H1 (cell line): Measurements from ENCODE around the gene CST9L. TPM values are rescaled to one million over a fixed set of nuclear protein-coding genes. Genes with fewer than 3 reads are reported as not detected.

Experiments
- CTCF ChIA-PET: fragments of 300-600 bp; sonication (Branson Sonifier 250); formaldehyde crosslinking; loops from one replicate; lab custom pipeline; 2021; ENCODE audit not compliant: partially characterized antibody; lab: Charles Lee
- POLR2A ChIA-PET: fragments of 300-600 bp; sonication (Branson Sonifier 250); formaldehyde crosslinking; loops from one replicate; lab custom pipeline; 2021; ENCODE audit warnings: inconsistent platforms; ENCODE audit not compliant: partially characterized antibody; lab: Charles Lee
- DNase-seq, 2 experiments: peaks; one replicate each; pipeline versions ENCODE4 v3.0.0 to v3.0.0-alpha.2; 2010 to 2022; ENCODE audit warnings: low spot score in 2 of 2, low read depth in 1 of 2, mixed read lengths in 1 of 2
- FAIRE-seq: peaks from 2 replicates; lab custom pipeline; 2011; peaks lifted over from hg19 to GRCh38; lab: Jason Lieb, UNC
- H2AFZ ChIP-seq: 2 replicates; pipeline ENCODE4 v1.8.1; 2012; ENCODE audit warnings: low read length, inconsistent platforms
- H2AK5ac ChIP-seq: 2 replicates; pipeline ENCODE4 v1.6.1; 2013; ENCODE audit warnings: low read depth, low read length
- H2BK120ac ChIP-seq: replicated peaks from 2 replicates; pipeline ENCODE3; 2013; ENCODE audit warnings: low read depth, low read length, inconsistent platforms
- H2BK12ac ChIP-seq: 2 replicates; pipeline ENCODE4 v1.6.1; 2013; ENCODE audit warnings: low read depth, low read length
- H2BK15ac ChIP-seq: 2 replicates; pipeline ENCODE4 v1.6.1; 2013; ENCODE audit warnings: low read length
- H2BK20ac ChIP-seq: 2 replicates; pipeline ENCODE4 v1.6.1; 2013; ENCODE audit warnings: low read length
- H2BK5ac ChIP-seq: 2 replicates; pipeline ENCODE4 v1.6.1; 2013; ENCODE audit warnings: low read depth, low read length
- H3K14ac ChIP-seq: 2 replicates; pipeline ENCODE4 v1.6.1; 2013; ENCODE audit warnings: inconsistent platforms; ENCODE audit not compliant: insufficient read length
- H3K18ac ChIP-seq: 2 replicates; pipeline ENCODE4 v1.6.1; 2013; ENCODE audit warnings: low read length; ENCODE audit errors: extremely low read depth
- H3K23ac ChIP-seq: 2 replicates; pipeline ENCODE4 v1.6.1; 2013; ENCODE audit warnings: inconsistent platforms; ENCODE audit not compliant: insufficient read length
- H3K23me2 ChIP-seq: 2 replicates; pipeline ENCODE4 v1.6.1; 2013; ENCODE audit warnings: low read depth, low read length
- H3K27ac ChIP-seq: 2 replicates; pipeline ENCODE4 v1.6.1; 2011; ENCODE audit warnings: low read depth, low read length, inconsistent platforms
- H3K27me3 ChIP-seq, 4 experiments: replicated peaks in 1 of 4; 1 replicate in 1 of 4; 2 replicates in 3 of 4; pipeline versions ENCODE4 v1.6.1 to v1.8.1; 2011 to 2013; ENCODE audit warnings: low read length in 3 of 4, mild to moderate bottlenecking in 3 of 4, inconsistent platforms in 2 of 4, mixed read lengths in 2 of 4, moderate library complexity in 1 of 4; ENCODE audit not compliant: control insufficient read depth in 3 of 4, insufficient read depth in 3 of 4; ENCODE audit errors: extremely low read depth in 1 of 4
- H3K36me3 ChIP-seq, 4 experiments: 2 replicates each; pipeline versions ENCODE4 v1.6.1 to v1.8.1; 2011 to 2013; ENCODE audit warnings: mild to moderate bottlenecking in 4 of 4, low read length in 3 of 4, moderate library complexity in 2 of 4, control low read depth in 1 of 4, inconsistent platforms in 1 of 4; ENCODE audit not compliant: insufficient read depth in 4 of 4, control insufficient read depth in 2 of 4
- H3K4ac ChIP-seq: replicated peaks from 2 replicates; pipeline ENCODE3; 2013; ENCODE audit warnings: low read length, low read depth, mixed read lengths, inconsistent platforms; ENCODE audit not compliant: insufficient read length
- H3K4me1 ChIP-seq, 4 experiments: replicated peaks in 1 of 4; 1 replicate in 1 of 4; 2 replicates in 3 of 4; pipeline versions ENCODE4 v1.6.1 to v1.8.1; 2011 to 2013; ENCODE audit warnings: low read length in 3 of 4, inconsistent platforms in 2 of 4, mixed read lengths in 1 of 4; ENCODE audit not compliant: insufficient read depth in 4 of 4, control insufficient read depth in 3 of 4
- H3K4me2 ChIP-seq, 2 experiments: 2 replicates each; pipeline versions ENCODE4 v1.6.1 to v1.8.1; 2011 to 2013; ENCODE audit warnings: low read depth in 2 of 2, low read length in 2 of 2, control low read depth in 1 of 2, inconsistent platforms in 1 of 2, mild to moderate bottlenecking in 1 of 2; ENCODE audit not compliant: insufficient read depth in 1 of 2
- H3K4me3 ChIP-seq, 4 experiments: fragments of 200-600, 300-600 bp in 1 of 4; sonication (generic), shearing (Covaris generic), sonication (Bioruptor Twin) in 1 of 4; 2 replicates each; pipeline versions ENCODE4 v1.5.1 to v1.8.1; 2011 to 2016; ENCODE audit warnings: low read length in 4 of 4, low read depth in 3 of 4, control low read depth in 2 of 4, inconsistent platforms in 2 of 4, mild to moderate bottlenecking in 2 of 4, mixed read lengths in 1 of 4, moderate library complexity in 1 of 4; ENCODE audit not compliant: insufficient read depth in 2 of 4; ENCODE audit errors: extremely low read depth in 1 of 4
- H3K56ac ChIP-seq: replicated peaks from 2 replicates; pipeline ENCODE3; 2013; ENCODE audit warnings: low read depth, mild to moderate bottlenecking, mixed read lengths, low read length, inconsistent platforms; ENCODE audit not compliant: insufficient read length
- H3K79me1 ChIP-seq: 2 replicates; pipeline ENCODE4 v1.6.1; 2013; ENCODE audit warnings: low read depth, low read length, control low read depth
- H3K79me2 ChIP-seq, 2 experiments: 2 replicates each; pipeline versions ENCODE4 v1.6.1 to v1.8.1; 2012 to 2013; ENCODE audit warnings: low read length in 2 of 2, mild to moderate bottlenecking in 2 of 2, inconsistent platforms in 1 of 2; ENCODE audit not compliant: insufficient read depth in 2 of 2, control insufficient read depth in 1 of 2
- H3K9ac ChIP-seq, 4 experiments: replicated peaks in 1 of 4; 1 replicate in 1 of 4; 2 replicates in 3 of 4; pipeline versions ENCODE4 v1.6.1 to v1.8.1; 2011 to 2013; ENCODE audit warnings: low read depth in 3 of 4, low read length in 3 of 4, control low read depth in 2 of 4, mild to moderate bottlenecking in 2 of 4, moderate library complexity in 2 of 4, inconsistent platforms in 1 of 4; ENCODE audit errors: extremely low read depth in 1 of 4
- H3K9me3 ChIP-seq, 2 experiments: 2 replicates each; pipeline versions ENCODE4 v1.6.1 to v1.8.1; 2012 to 2013; ENCODE audit warnings: mild to moderate bottlenecking in 2 of 2, moderate library complexity in 2 of 2, control low read depth in 1 of 2, inconsistent platforms in 1 of 2, low read depth in 1 of 2, low read length in 1 of 2, mixed read lengths in 1 of 2; ENCODE audit not compliant: insufficient read depth in 2 of 2
- H4K20me1 ChIP-seq, 2 experiments: replicated peaks in 1 of 2; 2 replicates each; pipeline versions ENCODE3 to v1.8.1; 2011 to 2013; ENCODE audit warnings: inconsistent platforms in 2 of 2, low read length in 2 of 2, mild to moderate bottlenecking in 1 of 2; ENCODE audit not compliant: insufficient read depth in 2 of 2, control insufficient read depth in 1 of 2
- H4K5ac ChIP-seq: 2 replicates; pipeline ENCODE4 v1.6.1; 2013; ENCODE audit warnings: low read length, low read depth, mixed read lengths, inconsistent platforms; ENCODE audit not compliant: insufficient read length
- H4K8ac ChIP-seq: 2 replicates; pipeline ENCODE4 v1.8.0; 2013; ENCODE audit warnings: mild to moderate bottlenecking, moderate library complexity, low read length, inconsistent platforms; ENCODE audit not compliant: insufficient read depth; ENCODE audit errors: extremely low read depth
- H4K91ac ChIP-seq: replicated peaks from 2 replicates; pipeline ENCODE3; 2013; ENCODE audit warnings: low read length, mixed read lengths, inconsistent platforms; ENCODE audit not compliant: insufficient read length
- E2F6 ChIP-seq: IDR thresholded peaks from 2 replicates; pipeline ENCODE4 v1.6.1; 2012; ENCODE audit warnings: inconsistent platforms
- EGR1 ChIP-seq: IDR thresholded peaks from 2 replicates; pipeline ENCODE4 v1.6.1; 2011; ENCODE audit warnings: low read depth, low read length, borderline replicate concordance
- KDM4A ChIP-seq: IDR thresholded peaks from one replicate; pipeline ENCODE4 v1.7.1; 2012; ENCODE audit warnings: low read depth, mild to moderate bottlenecking, moderate library complexity, low read length, inconsistent platforms; ENCODE audit not compliant: severe bottlenecking
- POU5F1 ChIP-seq: IDR thresholded peaks from 2 replicates; pipeline ENCODE4 v1.6.1; 2011; ENCODE audit warnings: low read depth, mild to moderate bottlenecking, low read length, moderate library complexity
- RFX5 ChIP-seq: IDR thresholded peaks from 2 replicates; pipeline ENCODE4 v1.6.1; 2011; ENCODE audit warnings: low read depth, low read length, improper control_type of control experiment, borderline replicate concordance
- SP4 ChIP-seq: IDR thresholded peaks from 2 replicates; pipeline ENCODE4 v1.6.1; 2012; ENCODE audit warnings: low read length, inconsistent platforms
- SUZ12 ChIP-seq: fragments of 200-600 bp; sonication (generic); IDR thresholded peaks from 2 replicates; pipeline ENCODE4 v1.6.1; 2012; ENCODE audit warnings: mild to moderate bottlenecking, inconsistent platforms, low read length, moderate library complexity, mixed read lengths
- WGBS, 2 experiments: shearing (Covaris generic) in 1 of 2; methylation state at CpG; one replicate each; pipeline versions ENCODE4 v1.1.6 to v1.1.7; 2013 to 2015; ENCODE audit warnings: low lambda C conversion rate in 2 of 2, mixed read lengths in 2 of 2, inconsistent platforms in 1 of 2, low coverage in 1 of 2, missing lambda C conversion rate in 1 of 2; ENCODE audit not compliant: insufficient replicate concordance in 2 of 2, insufficient coverage in 1 of 2, insufficient read length in 1 of 2; ENCODE audit errors: extremely low coverage in 1 of 2, missing lambda C conversion rate in 1 of 2; 5-methylcytosine and 5-hydroxymethylcytosine counted together
- polyA plus RNA-seq, 7 experiments: library from polyadenylated mRNA; depleted of rRNA in 3 of 7; stranded (reverse) in 5 of 7; unstranded in 2 of 7; fragments of >200 nt in 5 of 7; fragments of 200-250 nt in 2 of 7; gene quantifications; 1 replicate in 5 of 7; 2 replicates in 1 of 7; 4 replicates in 1 of 7; pipeline versions ENCODE4 v1.2.1 to v1.2.3, GENCODE V29; 2011 to 2013; ENCODE audit warnings: missing spikeins in 2 of 7, mixed read lengths in 2 of 7
- total RNA-seq: library from RNA; stranded (reverse); fragmentation: NEBNext Ultra II Directional; extraction: Animal tissue kit (Norgen Biotek cat#: 25700); gene quantifications from 2 replicates; pipeline ENCODE4 v1.2.1, GENCODE V29; 2021

The CST9L gene
- total and polyA plus RNA-seq, 2 of the 8 experiments (the other 6 are each of a cell fraction or from before 2014, with no cell fraction given): not detected

GRCh38 chr20:23530937-23531567, 37.2 kb downstream of the CST9L start:
- ChIA-PET CTCF (interaction anchor here (0.9 to 1.2 kb wide), 3 partner anchors 53 to 89 kb away, joined by 3 to 4 read pairs (median 3); no protein-coding TSS in a partner anchor), POLR2A (no interaction called here)
- no peak overlapping the region for H3K27ac ChIP-seq
- H3K23me2 ChIP-seq: no peaks in the 10 kb centered on the region
- H2BK120ac ChIP-seq: no peak overlapping the region
- no peak overlapping the region for H3K14ac ChIP-seq
- no peak overlapping the region for H2BK15ac ChIP-seq
- WGBS, 2 experiments: 88% methylated on average over 1 of the region's 1 CpG; no CpG with 5 or more reads in 1 of the 2 experiments
- no peaks in the 10 kb centered on the region for H4K20me1 ChIP-seq
- no peak for DNase-seq
- no peaks in the 10 kb centered on the region for H3K79me1 ChIP-seq
- H4K5ac ChIP-seq: no peak overlapping the region
- H2BK20ac ChIP-seq: peak overlapping the region; percentile 3; the same call in 1 of the 2 replicates
- H3K18ac ChIP-seq: no peak overlapping the region
- no peak for FAIRE-seq
- peaks cover 0 to 3% (median 0%) of the 10 kb centered on the region in 4 experiments; a peak in 2 of 7 replicates for H3K27me3 ChIP-seq
- no peak overlapping the region for H3K4ac ChIP-seq
- no peak overlapping the region for H3K56ac ChIP-seq
- no peak overlapping the region for H4K8ac ChIP-seq
- H2AFZ ChIP-seq: no peak overlapping the region
- H2BK12ac ChIP-seq: no peak overlapping the region
- H4K91ac ChIP-seq: no peak overlapping the region
- H3K4me3 ChIP-seq: no peak overlapping the region
- no peaks in the 10 kb centered on the region for H3K9me3 ChIP-seq
- H3K79me2 ChIP-seq: no peaks in the 10 kb centered on the region
- H3K9ac ChIP-seq: no peak overlapping the region
- no peak overlapping the region for H3K4me2 ChIP-seq
- peaks cover 4 to 23% (median 14%) of the 10 kb centered on the region in 4 experiments; a peak in 6 of 7 replicates for H3K4me1 ChIP-seq
- no peak overlapping the region for H3K23ac ChIP-seq
- no peak overlapping the region for H2AK5ac ChIP-seq
- H2BK5ac ChIP-seq: no peak overlapping the region; the same call in 1 of the 2 replicates
- no peaks in the 10 kb centered on the region for H3K36me3 ChIP-seq
- TF ChIP-seq EGR1: no peak
- no peak for TF ChIP-seq SP4
- no peak for TF ChIP-seq E2F6
- no peak for TF ChIP-seq KDM4A
- no peak for TF ChIP-seq RFX5
- TF ChIP-seq POU5F1: no peak
- TF ChIP-seq SUZ12: no peak
